Hematopoietic multipotent progenitor cell treated with erythropoietin and hydrocortisone succinate and interleukin-3 and kit ligand, for 15 days (in vitro differentiated cells): ENCODE results near the gene RPL10A.

ENCODE experiments used
- DNase-seq: peaks from one replicate; pipeline ENCODE4 v3.0.0-alpha.2; 2015; ENCODE audit warnings: low spot score

RPL10A gene

GRCh38 chr6:35449287-35449881 is 18.8 kb upstream of the RPL10A start:
- peak; percentile 78 for DNase-seq

- no peak for DNase-seq
Observed at GRCh38 chr6:35451354-35452182, 16.6 kb upstream of the RPL10A start.

- DNase-seq, result peak; percentile 91
Observed at GRCh38 chr6:35452183-35453090, 15.8 kb upstream of the RPL10A start, which contains the start of gene FANCE. TSS of gene FANCE (plus strand) at chr6:35452338. CDS start at chr6:35452546, 208 bp downstream.

- peak; percentile 65 for DNase-seq
Observed at GRCh38 chr6:35453236-35453635, 15.0 kb upstream of the RPL10A start.

GRCh38 chr6:35454391-35455110 is 13.7 kb upstream of the RPL10A start:
- no peak for DNase-seq

- DNase-seq, result no peak
Observed at GRCh38 chr6:35457907-35458306, 10.3 kb upstream of the RPL10A start.

- no peak for DNase-seq
Observed at GRCh38 chr6:35461270-35461669, 6.9 kb upstream of the RPL10A start.

GRCh38 chr6:35463292-35463691 is 4.9 kb upstream of the RPL10A start:
- no peak for DNase-seq

- DNase-seq, result no peak
Observed at GRCh38 chr6:35465646-35466045, 2.6 kb upstream of the RPL10A start.

- no peak for DNase-seq
Observed at GRCh38 chr6:35468980-35469750, 964 bp downstream of the RPL10A start.

GRCh38 chr6:35469751-35470662 is 1.8 kb downstream of the RPL10A start:
- DNase-seq, result peak; percentile 19

- DNase-seq, result no peak
Observed at GRCh38 chr6:35470663-35471120, 2.5 kb downstream of the RPL10A start.

- DNase-seq, result no peak
Observed at GRCh38 chr6:35471836-35472345, 3.7 kb downstream of the RPL10A start.

GRCh38 chr6:35473075-35473849 is 5.1 kb downstream of the RPL10A start:
- DNase-seq, result no peak

GRCh38 chr6:35473850-35474130 is 5.6 kb downstream of the RPL10A start:
- no peak for DNase-seq

GRCh38 chr6:35474131-35474941 is 6.1 kb downstream of the RPL10A start:
- no peak for DNase-seq

- no peak for DNase-seq
Observed at GRCh38 chr6:35474942-35475570, 6.9 kb downstream of the RPL10A start.

- DNase-seq, result no peak
Observed at GRCh38 chr6:35475573-35475972, 7.4 kb downstream of the RPL10A start.
